Panc1 (cell line): Measurements from ENCODE around the gene TSC1. TPM values are rescaled to one million over a fixed set of nuclear protein-coding genes. Genes with fewer than 3 reads are reported as not detected.

Source experiments
- ATAC-seq: fragments of 200-7000 bp; cut with Tn5 transposase; 2 replicates; pipeline ENCODE4 v1.9.1; 2020; ENCODE audit warnings: mild to moderate bottlenecking, moderate library complexity
- BruUV-seq: library from RNA; stranded (reverse); fragments of 400-500 nt; replicated peaks from 2 replicates; lab custom pipeline; 2021; lab: Mats Ljungman, UMichigan
- CTCF ChIA-PET: fragments of 300-600 bp; sonication (Branson Sonifier 250); formaldehyde crosslinking; loops from one replicate; lab custom pipeline; 2022; ENCODE audit warnings: antibody characterized with exemption; lab: Charles Lee
- POLR2A ChIA-PET: fragments of 300-600 bp; sonication (Branson Sonifier 250); formaldehyde crosslinking; loops from one replicate; lab custom pipeline; 2022; ENCODE audit warnings: antibody characterized with exemption; lab: Charles Lee
- DNase-seq: peaks from one replicate; pipeline ENCODE4 v3.0.0-alpha.2; 2010; ENCODE audit warnings: low read depth, low spot score
- H3K27ac ChIP-seq: 2 replicates; pipeline ENCODE4 v1.5.1; 2011; ENCODE audit warnings: mild to moderate bottlenecking, low read length, inconsistent platforms
- H3K27me3 ChIP-seq: fragments of 200-500 bp; sonication (Bioruptor generic); 2 replicates; pipeline ENCODE4 v1.6.0; 2014; ENCODE audit warnings: low read length, inconsistent platforms; ENCODE audit not compliant: control insufficient read depth, insufficient read depth
- H3K36me3 ChIP-seq: fragments of 200-500 bp; sonication (Bioruptor generic); 2 replicates; pipeline ENCODE4 v1.5.1; 2014; ENCODE audit warnings: inconsistent platforms, mild to moderate bottlenecking, low read length, moderate library complexity; ENCODE audit not compliant: control insufficient read depth, insufficient read depth
- H3K4me1 ChIP-seq: 2 replicates; pipeline ENCODE4 v1.5.1; 2011; ENCODE audit warnings: inconsistent platforms, mild to moderate bottlenecking, low read length, moderate library complexity; ENCODE audit not compliant: control insufficient read depth, insufficient read depth
- H3K4me3 ChIP-seq, 2 experiments: 2 replicates each; pipeline ENCODE4 v1.5.1; 2011 to 2012; ENCODE audit warnings: low read depth in 2 of 2, low read length in 2 of 2, mild to moderate bottlenecking in 2 of 2, inconsistent platforms in 1 of 2, moderate library complexity in 1 of 2
- H3K9me3 ChIP-seq: fragments of 200-500 bp; sonication (Bioruptor generic); 2 replicates; pipeline ENCODE4 v1.5.1; 2014; ENCODE audit warnings: low read depth, mild to moderate bottlenecking, inconsistent platforms, low read length, moderate library complexity; ENCODE audit not compliant: control insufficient read depth, insufficient read depth
- POLR2AphosphoS5 ChIP-seq: IDR thresholded peaks from 2 replicates; pipeline ENCODE4 v1.6.1; 2012; ENCODE audit warnings: mild to moderate bottlenecking, low read depth, low read length, moderate library complexity
- SIN3A ChIP-seq: IDR thresholded peaks from 2 replicates; pipeline ENCODE4 v1.6.1; 2012; ENCODE audit warnings: low read depth, mild to moderate bottlenecking, low read length, moderate library complexity, borderline replicate concordance; ENCODE audit not compliant: insufficient read depth
- TCF7L2 ChIP-seq: IDR thresholded peaks from 2 replicates; pipeline ENCODE4 v1.6.1; 2011; ENCODE audit warnings: mild to moderate bottlenecking, low read depth, low read length, inconsistent platforms
- in situ Hi-C: cut with HindIII; loops from 2 replicates; pipeline ENCODE4 v1.10.0; 2016; ENCODE audit warnings: low sequenced_read_pairs, low pct_unique_long_range_greater_than_20kb
- intact Hi-C: fragments of 100-400 bp; cut with micrococcal nuclease; formaldehyde crosslinking; loops from one replicate; pipeline ENCODE4 v1.10.0; 2022; ENCODE audit not compliant: unreplicated experiment
- total RNA-seq: library from RNA; stranded (reverse); gene quantifications from one replicate; pipeline ENCODE4 v1.2.1, GENCODE V29; 2021; ENCODE audit not compliant: unreplicated experiment
- TF ChIP-seq, protein P1 (sequence below), 2 experiments: IDR thresholded peaks; 2 replicates each; pipeline ENCODE4 v1.6.1; 2011 to 2012; ENCODE audit warnings: low read depth in 2 of 2, control low read depth in 1 of 2, low read length in 1 of 2, mild to moderate bottlenecking in 1 of 2, moderate library complexity in 1 of 2; ENCODE audit not compliant: insufficient read depth in 1 of 2
- TF ChIP-seq, protein P2 (sequence below): fragments of 450-650 bp; IDR thresholded peaks from 2 replicates; pipeline ENCODE4 v1.5.1; 2017; ENCODE audit warnings: mild to moderate bottlenecking

Gene TSC1
- total RNA-seq, 1 experiment from 2014 or later: 27.4 TPM

DNA sequence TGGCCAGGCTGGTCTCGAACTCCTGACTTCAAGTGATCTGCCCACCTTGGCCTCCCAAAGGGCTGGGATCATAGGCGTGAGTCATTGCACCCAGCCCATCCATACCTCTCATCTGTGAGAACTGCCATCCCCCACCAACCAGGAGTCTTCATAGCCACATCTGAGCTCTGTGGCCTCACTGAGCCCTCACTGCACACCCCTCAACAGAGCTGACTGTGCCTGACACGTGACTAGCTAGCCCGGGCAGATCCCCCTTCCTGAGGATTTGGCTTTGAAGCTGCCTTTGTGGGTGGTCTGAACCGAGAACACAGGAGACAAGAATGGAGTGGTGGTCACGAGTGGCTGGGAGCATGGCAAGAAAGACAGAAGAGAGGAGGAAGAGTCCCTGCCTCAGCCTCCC is 81.9 kb downstream of the TSC1 start:
- in situ Hi-C loops: no loop called here
- no TSS peak for BruUV-seq
- ATAC-seq (no peak), DNase-seq (no peak)
- Histone ChIP-seq H3K27me3 (no peaks in the 10 kb centered on the region), H3K9me3 (no peaks in the 10 kb centered on the region), H3K36me3 (no peaks in the 10 kb centered on the region), H3K4me1 (no peaks in the 10 kb centered on the region), H3K4me3 (no peak overlapping the region), H3K27ac (no peak overlapping the region)
- ChIA-PET CTCF (no interaction called here), POLR2A (interaction anchor here (0.5 kb wide), 1 partner anchor 12 kb away, joined by 8 read pairs; no protein-coding TSS in a partner anchor)
- intact Hi-C loops: no loop called here
- TF ChIP-seq, protein P1, sequence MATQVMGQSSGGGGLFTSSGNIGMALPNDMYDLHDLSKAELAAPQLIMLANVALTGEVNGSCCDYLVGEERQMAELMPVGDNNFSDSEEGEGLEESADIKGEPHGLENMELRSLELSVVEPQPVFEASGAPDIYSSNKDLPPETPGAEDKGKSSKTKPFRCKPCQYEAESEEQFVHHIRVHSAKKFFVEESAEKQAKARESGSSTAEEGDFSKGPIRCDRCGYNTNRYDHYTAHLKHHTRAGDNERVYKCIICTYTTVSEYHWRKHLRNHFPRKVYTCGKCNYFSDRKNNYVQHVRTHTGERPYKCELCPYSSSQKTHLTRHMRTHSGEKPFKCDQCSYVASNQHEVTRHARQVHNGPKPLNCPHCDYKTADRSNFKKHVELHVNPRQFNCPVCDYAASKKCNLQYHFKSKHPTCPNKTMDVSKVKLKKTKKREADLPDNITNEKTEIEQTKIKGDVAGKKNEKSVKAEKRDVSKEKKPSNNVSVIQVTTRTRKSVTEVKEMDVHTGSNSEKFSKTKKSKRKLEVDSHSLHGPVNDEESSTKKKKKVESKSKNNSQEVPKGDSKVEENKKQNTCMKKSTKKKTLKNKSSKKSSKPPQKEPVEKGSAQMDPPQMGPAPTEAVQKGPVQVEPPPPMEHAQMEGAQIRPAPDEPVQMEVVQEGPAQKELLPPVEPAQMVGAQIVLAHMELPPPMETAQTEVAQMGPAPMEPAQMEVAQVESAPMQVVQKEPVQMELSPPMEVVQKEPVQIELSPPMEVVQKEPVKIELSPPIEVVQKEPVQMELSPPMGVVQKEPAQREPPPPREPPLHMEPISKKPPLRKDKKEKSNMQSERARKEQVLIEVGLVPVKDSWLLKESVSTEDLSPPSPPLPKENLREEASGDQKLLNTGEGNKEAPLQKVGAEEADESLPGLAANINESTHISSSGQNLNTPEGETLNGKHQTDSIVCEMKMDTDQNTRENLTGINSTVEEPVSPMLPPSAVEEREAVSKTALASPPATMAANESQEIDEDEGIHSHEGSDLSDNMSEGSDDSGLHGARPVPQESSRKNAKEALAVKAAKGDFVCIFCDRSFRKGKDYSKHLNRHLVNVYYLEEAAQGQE (IDR thresholded peaks at IDR 0.05; ENCODE audit: insufficient read depth in 1 of 2, low read depth in 2 of 2, low read length in 1 of 2): no peak
- TF ChIP-seq, protein P2, sequence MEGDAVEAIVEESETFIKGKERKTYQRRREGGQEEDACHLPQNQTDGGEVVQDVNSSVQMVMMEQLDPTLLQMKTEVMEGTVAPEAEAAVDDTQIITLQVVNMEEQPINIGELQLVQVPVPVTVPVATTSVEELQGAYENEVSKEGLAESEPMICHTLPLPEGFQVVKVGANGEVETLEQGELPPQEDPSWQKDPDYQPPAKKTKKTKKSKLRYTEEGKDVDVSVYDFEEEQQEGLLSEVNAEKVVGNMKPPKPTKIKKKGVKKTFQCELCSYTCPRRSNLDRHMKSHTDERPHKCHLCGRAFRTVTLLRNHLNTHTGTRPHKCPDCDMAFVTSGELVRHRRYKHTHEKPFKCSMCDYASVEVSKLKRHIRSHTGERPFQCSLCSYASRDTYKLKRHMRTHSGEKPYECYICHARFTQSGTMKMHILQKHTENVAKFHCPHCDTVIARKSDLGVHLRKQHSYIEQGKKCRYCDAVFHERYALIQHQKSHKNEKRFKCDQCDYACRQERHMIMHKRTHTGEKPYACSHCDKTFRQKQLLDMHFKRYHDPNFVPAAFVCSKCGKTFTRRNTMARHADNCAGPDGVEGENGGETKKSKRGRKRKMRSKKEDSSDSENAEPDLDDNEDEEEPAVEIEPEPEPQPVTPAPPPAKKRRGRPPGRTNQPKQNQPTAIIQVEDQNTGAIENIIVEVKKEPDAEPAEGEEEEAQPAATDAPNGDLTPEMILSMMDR: no peak
- TF ChIP-seq TCF7L2 (no peak), SIN3A (no peak), POLR2AphosphoS5 (no peak)

DNA sequence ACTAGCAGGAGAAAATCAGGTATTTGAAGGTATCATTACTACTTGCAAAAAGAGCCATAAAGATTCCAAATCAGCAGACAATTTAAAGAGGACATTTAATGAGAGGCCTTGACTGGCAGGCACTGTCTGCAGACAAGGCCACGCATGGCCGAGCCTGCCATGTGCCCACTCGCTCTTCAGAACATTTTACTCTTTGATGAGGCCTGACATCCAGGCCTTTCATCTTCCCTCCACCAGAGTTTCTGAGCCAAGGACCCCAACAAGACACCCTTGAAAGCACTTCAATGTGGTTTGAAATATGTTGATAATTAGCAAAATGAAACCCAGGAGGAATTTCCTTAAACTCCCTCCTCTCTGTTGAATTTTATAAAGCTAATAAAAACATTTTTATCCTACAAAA is 82.8 kb downstream of the TSC1 start:
- H3K4me3 ChIP-seq: no peak overlapping the region
- no peaks in the 10 kb centered on the region for H3K36me3 ChIP-seq
- no TSS peak for BruUV-seq
- no peak overlapping the region for H3K27ac ChIP-seq
- in situ Hi-C loops (no loop called here), intact Hi-C loops (no loop called here)
- no peak for DNase-seq
- POLR2A ChIA-PET: no interaction called here
- H3K9me3 ChIP-seq: no peaks in the 10 kb centered on the region
- ATAC-seq: no peak
- TF ChIP-seq, protein P1 (IDR thresholded peaks at IDR 0.05; ENCODE audit: insufficient read depth in 1 of 2, low read depth in 2 of 2, low read length in 1 of 2): no peak
- TF ChIP-seq TCF7L2: no peak
- H3K27me3 ChIP-seq: no peaks in the 10 kb centered on the region
- CTCF ChIA-PET: no interaction called here
- no peaks in the 10 kb centered on the region for H3K4me1 ChIP-seq
